NCI-H524 treated with DMSO at 0.1 percent for 48 hours (cell line): ENCODE measurements around the gene BDKRB1.

Experiments
- DNase-seq: peaks from one replicate; lab custom pipeline; 2025; lab: John Stamatoyannopoulos, UW

The BDKRB1 gene

DNA sequence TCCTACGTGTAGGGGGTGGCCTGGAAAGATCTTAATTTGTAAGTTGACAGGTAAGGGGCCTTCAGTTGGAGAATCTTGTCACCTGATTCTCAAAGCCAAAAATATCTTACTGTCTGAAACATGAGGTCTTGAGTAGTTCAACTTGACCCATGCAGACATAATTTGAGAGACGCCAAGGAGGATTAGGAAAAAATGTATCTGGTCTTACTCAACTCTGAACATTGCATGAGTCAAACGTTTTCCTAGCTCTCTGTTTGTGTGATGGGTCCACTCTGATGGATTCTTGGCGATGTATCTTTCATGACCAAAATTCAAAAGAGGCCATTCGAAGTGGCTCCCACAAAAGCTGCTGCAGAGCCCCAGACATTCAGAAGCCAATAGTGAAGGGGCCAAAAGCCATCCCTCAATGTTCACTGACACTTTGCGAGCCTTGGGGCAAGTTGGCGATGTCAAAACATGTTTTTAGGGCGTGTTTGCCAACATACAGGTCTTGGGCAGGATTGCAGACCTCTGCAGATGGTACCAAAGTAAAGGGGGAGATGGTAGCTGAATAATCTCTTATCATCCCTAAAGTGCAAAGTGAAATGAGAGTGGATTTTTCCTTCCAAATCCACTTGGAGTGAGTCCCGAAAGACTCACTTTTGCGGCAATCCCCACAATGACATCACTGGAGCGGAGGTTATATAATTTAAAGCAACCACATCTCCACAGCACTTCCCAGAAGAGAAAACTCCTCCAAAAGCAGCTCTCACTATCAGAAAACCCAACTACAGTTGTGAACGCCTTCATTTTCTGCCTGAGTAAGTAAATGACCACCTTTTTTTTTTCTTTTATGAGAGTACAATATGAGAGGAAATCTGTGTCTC is at the start of gene BDKRB1:
Gene BDKRB1 (plus strand): TSS at position 710 of the 866 bp plus-strand sequence. CDS start 7,473 bp downstream, outside the sequence.
- no peak for DNase-seq

DNA sequence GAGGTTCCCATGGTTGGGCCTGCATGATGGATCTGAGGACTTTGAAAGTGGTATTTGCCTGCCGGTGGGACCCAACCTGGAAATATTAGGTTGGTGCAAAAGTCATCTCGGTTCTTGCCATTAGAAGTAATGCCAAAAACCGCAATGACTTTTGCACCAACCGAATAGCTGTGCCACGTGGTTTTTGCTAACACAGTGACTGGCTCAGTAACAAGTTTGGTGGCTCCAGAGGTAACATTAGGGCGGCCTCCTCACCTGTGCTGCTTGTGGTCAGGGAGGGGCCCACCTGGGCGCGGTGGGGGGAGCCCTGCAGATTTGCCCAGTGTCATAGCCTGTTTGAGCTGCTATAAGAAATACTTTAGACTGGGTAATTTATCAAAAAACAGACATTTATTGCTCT is 49.5 kb upstream of the BDKRB1 start:
- no peak for DNase-seq

DNA sequence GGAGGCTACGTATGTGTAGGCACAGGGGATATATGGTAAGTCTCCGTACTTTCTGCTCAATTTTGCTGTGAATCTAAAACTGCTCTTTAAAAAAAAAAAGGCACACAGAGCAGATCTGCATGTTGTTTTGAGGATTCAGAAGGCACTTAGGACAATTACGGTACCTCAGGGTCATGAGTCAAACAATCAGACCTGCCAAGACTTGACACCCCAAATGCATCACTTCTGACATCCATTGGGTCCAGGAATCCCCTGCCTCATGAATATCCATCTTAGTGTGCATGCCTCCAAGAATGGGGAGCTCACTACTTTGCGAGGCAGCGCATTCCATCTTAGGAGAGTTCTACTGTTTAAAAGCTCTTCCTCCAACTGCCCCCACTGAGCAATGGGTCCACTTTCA is 48.3 kb upstream of the BDKRB1 start:
- DNase-seq: no peak

DNA sequence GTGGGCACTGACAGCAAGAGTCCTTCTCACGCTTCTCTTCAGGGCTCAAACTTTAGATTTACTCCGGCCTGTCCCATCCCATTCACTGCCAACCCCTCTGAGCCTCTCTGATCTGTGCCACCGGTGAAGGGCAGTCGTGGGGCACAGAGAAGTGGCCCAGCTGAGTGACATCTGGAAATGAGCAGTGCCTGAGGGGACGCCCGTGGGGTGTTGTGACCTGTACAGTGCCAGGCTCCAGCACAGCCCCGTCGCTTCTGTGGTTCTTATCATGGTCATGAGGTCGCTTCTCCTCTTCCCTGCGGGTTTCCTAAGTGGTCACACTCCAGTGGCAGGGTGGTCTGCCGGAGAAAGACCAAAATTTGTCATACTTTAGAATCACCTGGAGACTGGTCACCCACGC is 47.3 kb upstream of the BDKRB1 start:
- no peak for DNase-seq

DNA sequence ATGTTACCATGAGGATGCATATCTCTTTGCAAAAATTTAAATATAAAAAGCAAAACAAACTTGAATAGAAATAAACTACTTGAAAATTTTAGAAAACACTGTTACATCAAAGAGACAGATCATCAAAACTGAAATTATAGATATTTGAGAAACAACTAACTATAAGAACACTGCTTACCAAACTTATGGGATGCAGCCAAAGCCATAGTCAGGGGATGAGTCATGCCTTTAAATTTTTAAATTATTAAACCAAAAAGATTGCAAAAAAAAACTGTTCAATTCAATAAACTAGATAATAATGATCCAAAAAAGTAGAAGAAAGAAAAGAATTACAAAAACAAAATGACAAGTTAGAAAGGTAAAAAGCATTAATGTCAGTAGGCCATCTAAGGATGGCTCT is 43.9 kb upstream of the BDKRB1 start:
- DNase-seq: no peak

DNA sequence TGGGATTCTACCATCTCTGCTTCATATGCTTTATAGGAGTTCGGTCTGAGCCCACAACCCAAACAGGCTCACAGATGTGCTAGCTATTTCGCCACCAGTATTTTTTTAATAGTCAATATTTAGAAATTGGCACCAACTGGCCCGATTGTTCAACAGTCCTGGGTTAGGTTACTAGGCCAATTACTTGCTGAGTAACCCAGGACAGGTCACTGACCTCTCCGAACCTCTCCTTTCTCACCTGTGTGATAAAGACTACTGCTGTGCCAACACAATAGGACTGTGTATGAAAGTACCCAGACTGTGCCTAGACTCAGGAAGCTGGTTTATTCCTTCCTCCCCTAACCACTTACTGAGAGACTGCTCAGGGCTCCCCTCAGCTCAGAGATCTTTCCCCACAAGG is 43.1 kb upstream of the BDKRB1 start:
- no peak for DNase-seq

DNA sequence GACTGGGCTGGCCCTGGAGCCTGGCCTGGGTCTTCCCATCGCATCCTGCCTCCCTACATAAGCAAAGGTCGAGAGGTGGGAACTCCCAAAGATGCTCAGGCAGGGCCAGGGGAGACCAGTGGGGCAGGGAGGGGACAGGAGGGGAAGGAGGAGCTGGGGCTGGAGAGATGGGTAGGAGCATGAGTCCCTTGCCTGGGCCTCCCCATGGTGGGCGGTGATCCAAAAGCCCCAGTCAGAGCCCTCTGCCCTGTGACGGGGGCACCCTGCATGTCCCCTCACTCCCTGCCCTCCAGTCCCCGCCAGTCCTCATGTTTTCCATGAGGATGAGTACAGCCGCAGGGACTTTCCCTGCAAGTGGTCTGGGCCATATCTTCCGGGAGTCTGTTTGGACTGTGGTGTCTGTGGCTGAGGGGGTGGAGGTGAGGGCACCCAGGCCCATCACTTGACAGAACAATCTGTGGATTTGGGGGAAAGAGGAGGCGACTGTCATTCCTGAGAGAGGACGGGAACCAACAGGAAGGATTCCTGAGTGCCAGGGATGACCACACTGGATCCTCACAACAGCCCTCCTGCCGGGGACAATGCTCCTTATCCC is 42.0 kb upstream of the BDKRB1 start:
- no peak for DNase-seq

DNA sequence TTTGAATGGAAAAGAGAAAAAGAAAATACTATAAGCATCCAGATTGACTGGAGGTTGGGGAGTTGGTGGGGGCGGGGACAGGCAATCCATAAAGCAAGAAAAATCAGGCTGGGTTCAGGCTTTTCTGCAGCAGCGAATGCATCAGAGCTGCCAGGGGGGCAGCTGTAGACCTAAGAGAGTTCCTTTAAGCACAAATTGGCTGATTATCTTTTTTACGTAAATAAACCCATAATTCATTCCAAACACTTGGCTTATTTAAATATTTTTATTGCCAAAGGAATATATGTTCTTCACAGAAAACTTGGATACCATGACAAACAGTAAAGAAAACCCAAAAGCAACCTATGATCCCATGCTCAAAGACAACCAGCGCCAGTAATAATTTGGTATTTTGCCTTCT is 41.2 kb upstream of the BDKRB1 start:
- DNase-seq: no peak

DNA sequence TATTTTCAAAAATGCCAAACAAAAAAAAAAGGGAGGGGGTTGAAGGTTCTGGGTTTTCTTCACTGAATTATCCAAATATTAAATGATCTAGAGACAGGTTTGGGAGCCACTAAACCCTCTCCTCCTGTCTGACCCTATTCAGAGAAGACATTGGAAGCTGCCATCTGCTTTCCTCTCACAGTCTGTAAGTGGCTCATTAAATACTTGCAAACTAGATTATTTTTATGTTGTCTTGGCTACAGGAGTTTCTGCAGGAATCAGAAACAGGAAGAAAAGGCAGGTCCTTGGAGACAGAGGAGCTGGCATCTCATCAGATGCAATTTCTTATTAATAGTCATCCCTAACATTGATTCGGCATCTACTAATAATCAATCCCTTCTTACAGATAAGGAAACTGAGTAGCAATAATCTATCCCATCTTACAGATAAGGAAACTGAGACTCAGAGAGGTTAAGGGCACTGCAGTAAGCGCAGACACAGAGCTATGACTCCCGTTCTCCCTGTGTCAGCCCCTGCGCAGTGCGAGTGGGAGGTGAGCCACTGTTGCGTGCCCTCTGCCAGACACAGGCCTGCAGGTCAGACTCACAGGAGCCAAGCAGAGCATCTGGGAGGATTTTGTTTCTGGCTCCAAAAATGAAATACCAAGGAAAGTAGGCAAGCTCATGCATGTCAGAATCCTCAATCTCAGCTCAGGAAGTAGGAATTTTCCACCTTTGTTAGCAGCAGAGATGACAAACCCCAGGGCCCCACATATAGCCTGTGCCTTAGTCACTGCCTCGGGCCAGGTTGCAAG is 40.4 kb upstream of the BDKRB1 start:
- peak; percentile 83 for DNase-seq

DNA sequence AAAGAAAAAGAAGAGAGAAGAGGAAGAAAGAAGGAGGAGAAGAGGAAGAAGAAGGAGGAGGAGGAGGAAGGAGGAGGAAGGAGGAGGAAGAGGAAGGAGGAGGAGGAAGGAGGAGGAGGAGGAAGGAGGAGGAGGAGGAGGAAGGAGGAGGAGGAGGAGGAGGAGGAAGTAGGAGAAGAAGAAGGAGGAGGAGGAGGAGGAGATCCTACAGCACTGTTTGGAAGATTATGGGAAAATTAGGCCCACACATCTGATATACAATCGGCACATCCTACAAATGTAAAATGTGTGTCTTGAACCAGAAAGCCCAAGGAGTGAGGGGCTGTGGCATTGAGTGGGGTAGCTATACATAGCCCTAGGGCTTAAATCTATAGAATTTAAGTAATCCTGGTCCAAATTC is 39.4 kb upstream of the BDKRB1 start:
- DNase-seq: no peak

DNA sequence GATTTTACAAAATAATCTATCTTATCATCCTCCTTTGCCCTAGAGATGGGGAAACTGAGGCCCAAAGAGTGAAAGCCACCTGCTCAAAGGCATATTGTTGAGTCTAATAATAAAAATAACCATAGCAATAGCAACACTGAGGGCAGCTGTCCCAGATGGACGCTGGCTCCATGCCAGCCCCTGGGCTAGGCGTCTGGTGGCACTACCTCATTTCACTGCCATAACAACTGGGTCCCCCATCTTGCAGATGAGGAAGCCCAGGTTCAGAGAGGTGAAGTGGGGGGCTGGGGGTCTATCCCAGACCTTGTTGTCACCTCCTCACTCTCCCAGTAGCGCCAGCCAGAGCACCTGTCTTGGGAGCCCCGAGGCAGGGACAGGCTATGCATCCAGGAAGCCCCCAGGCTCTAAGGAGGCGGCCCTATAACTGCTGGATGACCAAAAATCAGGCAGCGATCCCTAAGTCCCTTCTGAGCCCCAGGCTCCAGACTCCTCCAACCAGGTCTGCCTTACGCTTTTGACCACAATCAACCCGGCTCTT is 38.6 kb upstream of the BDKRB1 start:
- no peak for DNase-seq

DNA sequence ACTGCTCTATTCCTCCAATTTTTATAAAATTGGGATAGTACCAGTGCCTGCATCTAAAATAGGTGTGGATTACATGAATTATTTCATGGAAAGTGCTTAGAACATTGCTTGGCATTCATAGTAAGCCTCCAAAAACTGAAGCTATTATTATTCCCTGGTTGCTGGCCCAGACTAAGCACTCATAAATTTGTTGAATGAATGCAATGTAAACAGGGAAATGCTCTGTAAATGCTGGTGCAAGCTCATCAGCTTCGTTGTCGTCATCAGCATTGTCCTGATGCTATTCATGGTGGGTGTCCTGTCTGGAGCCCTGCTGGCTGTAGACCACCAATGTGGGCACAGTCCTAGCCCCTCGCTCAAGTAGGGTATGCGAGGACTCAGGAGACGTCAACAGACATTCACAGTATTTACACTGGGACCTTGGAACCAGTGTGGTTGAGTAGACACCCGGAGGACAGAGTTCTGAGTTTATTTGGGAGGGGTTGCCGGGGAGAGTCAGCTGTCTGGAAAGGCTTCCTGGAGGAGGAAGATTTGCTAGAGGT is 34.8 kb upstream of the BDKRB1 start:
- DNase-seq: no peak

DNA sequence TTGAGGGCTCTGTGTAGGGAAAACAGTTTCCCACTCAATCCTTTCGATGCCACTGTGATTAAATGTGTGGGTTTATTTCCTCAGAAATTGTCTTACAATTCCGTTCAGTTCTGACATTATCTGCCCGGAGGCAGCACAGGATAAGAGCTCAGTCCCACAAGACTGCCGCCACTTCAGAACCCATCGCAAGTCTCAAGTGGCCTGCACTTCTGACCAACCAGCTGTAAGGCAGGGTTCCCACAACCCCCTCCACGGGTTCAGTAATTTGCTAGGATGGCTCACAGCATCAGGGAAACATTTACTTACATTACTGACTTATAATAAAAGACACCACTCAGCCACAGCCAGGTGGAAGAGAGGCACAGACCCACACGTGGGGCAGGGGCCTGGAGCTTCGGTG is 34.2 kb upstream of the BDKRB1 start:
- peak; percentile 59 for DNase-seq

DNA sequence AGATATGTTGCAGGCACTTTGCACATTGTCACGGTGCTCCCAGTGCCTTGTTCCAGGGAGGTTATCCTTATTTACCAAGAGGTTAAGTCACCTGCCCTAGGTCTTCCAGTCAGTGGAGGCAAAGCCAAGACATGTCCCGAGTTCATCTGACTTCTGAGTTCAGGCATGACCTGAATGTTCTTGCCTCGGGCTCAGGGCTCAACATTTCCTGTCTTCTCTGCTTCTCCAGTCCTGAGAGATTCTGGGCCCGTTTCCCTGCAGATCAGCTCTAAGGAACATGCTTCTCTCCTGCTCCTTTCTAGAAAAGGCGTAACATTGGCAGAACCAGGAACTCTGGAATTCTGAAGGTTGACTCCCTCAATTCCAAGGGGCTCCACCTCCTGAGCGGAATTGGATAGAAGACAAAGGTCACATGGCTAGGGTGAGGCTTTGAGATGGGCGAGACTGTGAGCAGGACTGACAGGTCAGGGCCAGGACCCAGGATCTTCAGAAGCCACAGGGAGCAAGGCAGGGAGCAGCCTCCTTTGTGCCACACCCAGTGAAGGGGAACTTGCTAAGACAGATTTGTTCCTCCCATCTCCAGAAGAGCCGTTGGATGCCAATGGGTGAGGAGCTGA is 31.4 kb upstream of the BDKRB1 start:
- DNase-seq: no peak

DNA sequence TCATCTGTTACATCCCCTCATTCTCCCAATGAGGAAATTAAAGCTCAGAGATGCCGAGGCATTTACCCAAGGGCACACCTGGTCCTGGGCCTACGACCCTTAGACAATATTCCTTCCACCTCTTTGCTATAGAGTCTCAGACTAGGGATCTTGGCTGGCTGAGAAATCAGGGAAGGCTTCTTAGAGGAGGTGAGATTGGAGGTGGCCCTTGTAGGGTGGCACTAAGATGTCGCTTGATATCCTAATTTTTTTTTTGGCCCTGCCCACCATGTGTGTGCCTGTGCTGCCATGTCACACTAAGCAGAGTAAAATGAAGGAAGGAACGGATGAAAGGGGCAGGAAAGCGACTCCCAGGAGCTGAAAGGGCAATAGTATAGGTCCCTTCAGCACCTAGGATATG is 30.8 kb upstream of the BDKRB1 start:
- no peak for DNase-seq

DNA sequence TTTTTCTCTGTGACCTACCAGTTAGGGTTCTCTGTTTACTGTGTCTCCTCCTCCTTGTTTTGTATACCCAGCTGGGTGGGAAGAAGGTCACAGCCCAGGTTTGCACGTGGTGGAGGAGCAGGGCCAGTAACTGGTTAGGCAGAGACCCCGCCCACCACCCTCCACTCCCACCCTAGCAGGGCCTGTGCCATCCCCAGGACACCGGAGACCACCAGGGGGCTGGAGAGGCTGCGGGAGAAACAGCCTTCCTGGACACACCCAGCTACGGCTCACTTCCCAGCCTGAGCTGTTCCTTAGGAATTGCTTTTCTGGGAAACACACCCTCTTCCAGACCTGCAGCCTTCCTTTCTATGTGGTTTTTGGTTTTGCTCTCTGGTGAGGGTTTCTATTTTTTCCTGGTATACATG is 30.3 kb upstream of the BDKRB1 start:
- DNase-seq: no peak

DNA sequence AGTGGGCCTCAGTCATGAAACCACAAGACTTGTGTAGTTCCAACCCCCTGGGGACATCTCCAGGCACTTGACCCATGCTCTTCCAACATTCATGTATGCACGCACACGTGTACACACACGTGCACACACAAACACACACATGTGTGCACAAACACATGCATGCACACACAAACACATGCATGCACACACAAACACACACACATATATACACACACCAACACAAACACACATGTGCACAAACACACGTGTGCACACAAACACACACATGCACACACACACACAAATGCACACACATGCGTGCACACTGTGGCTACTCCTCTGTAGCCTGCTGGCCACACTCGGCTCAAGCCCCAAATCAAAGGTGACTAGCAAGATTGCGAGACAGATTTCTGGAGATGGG is 28.6 kb upstream of the BDKRB1 start:
- DNase-seq: no peak

DNA sequence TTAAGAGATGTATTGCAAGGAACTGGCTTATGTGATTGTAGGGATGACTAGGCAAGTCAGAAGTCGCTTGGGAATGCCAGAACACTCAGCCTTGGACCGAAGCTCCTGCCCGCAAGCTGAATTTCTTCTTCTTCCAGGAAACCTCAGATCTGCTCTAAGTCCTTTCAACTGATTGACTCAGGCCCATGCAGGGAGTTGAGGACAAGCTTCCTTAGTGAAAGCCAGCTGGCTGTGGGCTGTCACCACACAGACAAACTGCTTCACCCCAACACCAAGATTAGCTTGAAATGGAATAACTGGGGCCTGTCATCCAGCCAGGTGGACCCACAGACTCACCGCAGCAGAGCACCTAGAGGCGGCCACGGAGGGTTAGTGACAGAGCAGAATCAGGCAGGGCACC is 26.7 kb upstream of the BDKRB1 start:
- no peak for DNase-seq

DNA sequence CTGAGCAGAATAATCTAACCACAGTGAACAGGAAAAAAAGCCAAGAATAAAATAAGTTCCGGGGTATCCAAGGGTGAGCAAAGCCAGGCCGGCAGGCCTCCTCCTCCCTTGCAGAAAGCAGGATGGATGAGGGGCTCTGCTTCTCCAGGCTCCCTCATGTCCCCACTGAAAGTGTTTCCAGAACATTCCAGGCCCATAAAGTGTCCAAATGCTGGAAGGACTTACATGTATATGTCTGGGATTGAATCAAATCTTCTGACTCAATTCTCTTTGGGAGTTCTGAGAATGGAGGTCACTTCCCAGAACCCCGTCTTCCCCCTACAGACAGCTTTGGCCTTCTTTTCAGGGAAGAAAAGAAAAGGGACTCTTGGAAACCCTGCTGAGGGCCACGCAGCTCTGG is 25.0 kb upstream of the BDKRB1 start:
- no peak for DNase-seq

DNA sequence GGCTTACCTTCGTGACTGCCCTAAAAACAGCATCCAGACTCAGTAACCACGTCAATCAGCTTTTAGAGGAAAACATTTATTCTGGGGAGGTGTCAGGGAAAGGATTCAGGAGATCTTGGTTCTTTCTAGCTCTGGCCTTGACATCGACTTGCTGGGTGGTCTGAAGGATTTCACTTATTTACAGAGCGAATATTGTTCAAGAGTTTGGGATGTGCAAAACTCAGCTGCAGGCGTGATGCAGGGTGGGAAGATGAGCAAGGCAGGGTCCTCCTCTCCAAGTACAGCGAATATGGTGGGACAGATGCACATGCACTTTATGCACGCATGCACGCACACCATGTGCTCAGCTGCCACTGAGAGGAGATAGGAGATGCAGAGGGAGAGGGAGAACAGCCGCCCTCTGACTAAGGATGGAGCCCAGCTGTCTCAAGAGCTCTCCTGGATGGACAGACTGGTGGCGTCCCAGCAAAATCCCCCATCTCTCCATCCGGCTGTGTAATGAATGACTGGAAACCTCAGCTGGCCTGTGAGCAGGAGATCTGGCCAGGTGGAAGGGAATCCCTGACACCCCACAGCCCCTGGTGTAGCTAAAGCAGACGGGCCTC is 24.4 kb upstream of the BDKRB1 start:
- peak; percentile 79 for DNase-seq

DNA sequence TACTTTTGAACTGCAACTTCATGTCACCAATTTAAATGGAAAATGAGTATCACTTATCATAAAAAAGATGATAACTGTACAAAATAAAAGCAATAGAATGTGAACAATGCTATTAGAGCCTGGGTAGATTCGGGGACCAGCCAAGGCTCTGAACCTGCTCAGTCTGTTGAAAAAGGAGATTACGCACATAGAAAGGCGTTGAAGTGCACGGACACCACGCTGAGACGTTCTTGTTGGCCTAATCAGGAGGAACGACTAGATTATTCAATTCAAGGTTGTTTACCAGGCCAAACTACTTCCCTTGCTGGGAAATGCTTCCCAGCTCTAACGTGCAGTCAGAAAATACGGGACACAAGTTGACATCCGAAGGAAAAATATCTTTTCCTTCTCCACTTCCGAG is 23.5 kb upstream of the BDKRB1 start:
- DNase-seq: no peak

DNA sequence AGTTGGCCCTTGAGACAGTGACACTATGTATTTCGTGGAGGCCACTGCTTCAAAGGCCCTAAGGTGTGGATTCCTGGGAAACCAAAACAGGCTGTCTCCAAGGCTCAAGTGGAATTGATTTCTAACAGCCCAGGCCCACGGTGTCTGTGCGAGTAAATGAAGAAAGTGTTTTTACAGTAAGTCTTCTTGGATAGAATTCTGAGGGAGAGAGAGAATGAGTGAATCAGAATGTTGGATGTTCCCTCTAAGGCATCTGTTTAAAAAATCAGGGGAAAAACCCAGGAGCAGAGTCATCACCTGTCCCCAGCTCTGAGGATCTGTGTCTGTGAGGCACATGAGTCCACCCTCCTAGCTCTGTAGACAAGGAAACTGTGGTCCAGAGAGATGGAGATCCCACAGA is 22.3 kb upstream of the BDKRB1 start:
- no peak for DNase-seq
